Fibroblast of mammary gland (primary cell): Measurements from ENCODE around the gene TARBP2.

ENCODE experiments used
- DNase-seq: peaks from one replicate; pipeline ENCODE4 v3.0.0-alpha.2; 2010; ENCODE audit warnings: low read depth
- H3K4me3 ChIP-seq: 2 replicates; pipeline ENCODE4 v1.5.1; 2011; ENCODE audit warnings: low read depth, mild to moderate bottlenecking, low read length, moderate library complexity; ENCODE audit not compliant: control insufficient read depth
- CTCF ChIP-seq: conservative IDR thresholded peaks from 2 replicates; pipeline ENCODE4 v1.5.1; 2011; ENCODE audit warnings: low read depth, low read length, inconsistent platforms; ENCODE audit not compliant: control insufficient read depth, insufficient read depth

TARBP2 gene

GRCh38 chr12:53518381-53518780 lies 17.3 kb downstream of the TARBP2 start:
- no peak overlapping the region for H3K4me3 ChIP-seq
- TF ChIP-seq CTCF = no peak
- DNase-seq = peak; percentile 60

- no peak for DNase-seq
- no peak overlapping the region for H3K4me3 ChIP-seq
- TF ChIP-seq CTCF = no peak
Observed at GRCh38 chr12:53523131-53523530, 22.0 kb downstream of the TARBP2 start.

- DNase-seq = no peak
- TF ChIP-seq CTCF = no peak
Observed at GRCh38 chr12:53524476-53524875, 23.4 kb downstream of the TARBP2 start.

GRCh38 chr12:53530061-53530460 lies 29.0 kb downstream of the TARBP2 start:
- no peak for DNase-seq
- no peak for TF ChIP-seq CTCF
- H3K4me3 ChIP-seq = no peak overlapping the region

More at GRCh38 chr12:53524476-53524875, 23.4 kb downstream of the TARBP2 start:
- no peak overlapping the region for H3K4me3 ChIP-seq

GRCh38 chr12:53530920-53531319 lies 29.8 kb downstream of the TARBP2 start:
- DNase-seq = peak; percentile 60

GRCh38 chr12:53532021-53532420 lies 30.9 kb downstream of the TARBP2 start:
- DNase-seq = no peak
- H3K4me3 ChIP-seq = no peak overlapping the region
- no peak for TF ChIP-seq CTCF

More at GRCh38 chr12:53530920-53531319, 29.8 kb downstream of the TARBP2 start:
- TF ChIP-seq CTCF = no peak
- H3K4me3 ChIP-seq = no peak overlapping the region
